A549 (cell line): ENCODE data around the gene SSC4D. TPM values are rescaled to one million over a fixed set of nuclear protein-coding genes. Genes with fewer than 3 reads are reported as not detected.

Source experiments
- ATAC-seq, 2 experiments: fragments of 200-7000 bp in 1 of 2; fragments of >200 bp in 1 of 2; cut with Nextera tagmentation in 1 of 2; cut with Tn5 transposase in 1 of 2; 3 replicates each; pipeline versions ENCODE4 v1.8.0 to v1.9.1; 2018 to 2020; ENCODE audit warnings: mild to moderate bottlenecking in 1 of 2, moderate library complexity in 1 of 2
- CTCF ChIA-PET: fragments of 300-600 bp; sonication (Branson Sonifier 250); formaldehyde crosslinking; extraction: SDS; loops from one replicate; lab custom pipeline; 2021; ENCODE audit warnings: antibody characterized with exemption, inconsistent platforms; lab: Yijun Ruan, JAX
- POLR2A ChIA-PET: fragments of 350-600 bp; formaldehyde crosslinking; extraction: SDS; loops from one replicate; lab custom pipeline; 2021; ENCODE audit warnings: antibody characterized with exemption, inconsistent platforms; lab: Yijun Ruan, JAX
- DNase-seq, 2 experiments: peaks; one replicate each; pipeline versions ENCODE4 v3.0.0 to v3.0.0-alpha.2; 2011 to 2016; ENCODE audit warnings: low read depth in 1 of 2, low spot score in 1 of 2
- FAIRE-seq: peaks from 2 replicates; lab custom pipeline; 2011; peaks lifted over from hg19 to GRCh38; lab: Jason Lieb, UNC
- H3K27ac ChIP-seq, 2 experiments: fragments of >200 bp; sonication (Bioruptor Twin); formaldehyde crosslinking; 3 replicates each; pipeline ENCODE4 v1.5.1; 2016 to 2017
- H3K4me1 ChIP-seq: fragments of >200 bp; sonication (Bioruptor Twin); formaldehyde crosslinking; 3 replicates; pipeline ENCODE4 v1.6.1; 2016
- H3K4me2 ChIP-seq: fragments of >200 bp; sonication (Bioruptor Twin); formaldehyde crosslinking; 3 replicates; pipeline ENCODE4 v1.6.1; 2016
- H3K4me3 ChIP-seq: fragments of >200 bp; sonication (Bioruptor Twin); formaldehyde crosslinking; 3 replicates; pipeline ENCODE4 v1.5.1; 2016
- H3K9me3 ChIP-seq: fragments of >200 bp; sonication (Bioruptor Twin); formaldehyde crosslinking; 3 replicates; pipeline ENCODE4 v1.6.1; 2016
- BHLHE40 ChIP-seq: IDR thresholded peaks from 2 replicates; pipeline ENCODE4 v1.6.1; 2012; ENCODE audit warnings: low read depth, low read length, inconsistent platforms
- CBX2 ChIP-seq: fragments of 200-600 bp; sonication (generic); IDR thresholded peaks from 2 replicates; pipeline ENCODE4 v1.6.1; 2016; ENCODE audit warnings: low read depth, mild to moderate bottlenecking, borderline replicate concordance
- CBX8 ChIP-seq: fragments of 200-600 bp; sonication (generic); IDR thresholded peaks from 2 replicates; pipeline ENCODE4 v1.6.1; 2016
- CHD2 ChIP-seq: fragments of 150-350 bp; IDR thresholded peaks from 2 replicates; pipeline ENCODE4 v1.6.1; 2014; ENCODE audit warnings: low read length; ENCODE audit not compliant: partially characterized antibody
- CHD4 ChIP-seq: fragments of 200-600 bp; sonication (generic); IDR thresholded peaks from 2 replicates; pipeline ENCODE4 v1.6.1; 2016; ENCODE audit warnings: antibody characterized with exemption, mild to moderate bottlenecking, borderline replicate concordance
- FOSB ChIP-seq: fragments of 250-450 bp; sonication (Bioruptor Pico); IDR thresholded peaks from 2 replicates; pipeline ENCODE4 v1.5.0; 2020; ENCODE audit warnings: mild to moderate bottlenecking, moderate library complexity
- FOSL2 ChIP-seq, 2 experiments: fragments of 450-650 bp in 1 of 2; fragments of >200 bp in 1 of 2; sonication (Bioruptor Twin) in 1 of 2; formaldehyde crosslinking; IDR thresholded peaks; 2 replicates each; pipeline versions ENCODE4 v1.5.0 to v1.6.1; 2016 to 2020; ENCODE audit warnings: mild to moderate bottlenecking in 1 of 2, moderate library complexity in 1 of 2
- FOXS1 ChIP-seq: fragments of 250-450 bp; sonication (Bioruptor Pico); IDR thresholded peaks from 2 replicates; pipeline ENCODE4 v1.5.0; 2020; ENCODE audit warnings: mild to moderate bottlenecking, moderate library complexity
- HDAC2 ChIP-seq: fragments of 200-600 bp; sonication (generic); IDR thresholded peaks from 2 replicates; pipeline ENCODE4 v1.6.1; 2016
- HOXA7 ChIP-seq: fragments of 250-450 bp; sonication (Bioruptor Pico); IDR thresholded peaks from 2 replicates; pipeline ENCODE4 v1.5.0; 2020; ENCODE audit warnings: mild to moderate bottlenecking, moderate library complexity
- HOXB5 ChIP-seq: fragments of 250-450 bp; sonication (Bioruptor Pico); IDR thresholded peaks from 2 replicates; pipeline ENCODE4 v1.5.0; 2020; ENCODE audit warnings: mild to moderate bottlenecking, moderate library complexity
- JUNB ChIP-seq: fragments of >200 bp; sonication (Bioruptor Twin); formaldehyde crosslinking; IDR thresholded peaks from 2 replicates; pipeline ENCODE4 v1.6.1; 2016
- KDM5A ChIP-seq: fragments of 200-600 bp; sonication (generic); IDR thresholded peaks from 2 replicates; pipeline ENCODE4 v1.6.1; 2016; ENCODE audit warnings: antibody characterized with exemption, mild to moderate bottlenecking
- NFE2L2 ChIP-seq: fragments of 150-350 bp; conservative IDR thresholded peaks from 2 replicates; pipeline ENCODE4 v1.6.1; 2014; ENCODE audit warnings: low read length
- POLR2A ChIP-seq: IDR thresholded peaks from 2 replicates; pipeline ENCODE4 v1.6.1; 2012; ENCODE audit warnings: mild to moderate bottlenecking, low read length
- SMC3 ChIP-seq: fragments of >200 bp; sonication (Bioruptor Twin); formaldehyde crosslinking; IDR thresholded peaks from 3 replicates; pipeline ENCODE4 v1.6.1; 2018; ENCODE audit warnings: inconsistent platforms
- SREBF2 ChIP-seq: fragments of 450-650 bp; IDR thresholded peaks from 2 replicates; pipeline ENCODE4 v1.6.1; 2014; ENCODE audit warnings: mild to moderate bottlenecking, moderate library complexity
- TP53 ChIP-seq: fragments of 250-450 bp; sonication (Bioruptor Pico); IDR thresholded peaks from 2 replicates; pipeline ENCODE4 v1.5.0; 2021; ENCODE audit warnings: mild to moderate bottlenecking, moderate library complexity
- ZNF302 ChIP-seq: fragments of 250-450 bp; sonication (Bioruptor Pico); IDR thresholded peaks from 2 replicates; pipeline ENCODE4 v1.9.0; 2021; ENCODE audit warnings: inconsistent platforms, mild to moderate bottlenecking, moderate library complexity
- ZSCAN20 ChIP-seq: fragments of 250-450 bp; sonication (Bioruptor Pico); IDR thresholded peaks from 2 replicates; pipeline ENCODE4 v1.8.0; 2022; ENCODE audit warnings: mild to moderate bottlenecking, moderate library complexity
- WGBS: methylation state at CpG from one replicate; pipeline ENCODE4 v1.1.6; 2017; ENCODE audit errors: missing lambda C conversion rate; 5-methylcytosine and 5-hydroxymethylcytosine counted together
- polyA plus RNA-seq, 4 experiments: library from polyadenylated mRNA; depleted of rRNA in 3 of 4; stranded (reverse); fragments of >200 nt; fragmentation: RNase III in 1 of 4; extraction: RNeasy Plus Mini Kit Qiagen cat#74134 plus additional on column Dnase treatment in 1 of 4; gene quantifications; 2 replicates in 3 of 4; 3 replicates in 1 of 4; pipeline ENCODE4 v1.2.3, GENCODE V29; 2011 to 2017
- TF ChIP-seq, protein P1 (sequence below): fragments of 150-350 bp; IDR thresholded peaks from 2 replicates; pipeline ENCODE4 v1.6.1; 2014; ENCODE audit warnings: low read depth, mild to moderate bottlenecking, low read length
- TF ChIP-seq, protein P2 (sequence below): fragments of >200 bp; sonication (Bioruptor Twin); formaldehyde crosslinking; IDR thresholded peaks from 2 replicates; pipeline ENCODE4 v1.6.1; 2016
- TF ChIP-seq, protein P3 (sequence below): fragments of 250-450 bp; sonication (Bioruptor Pico); IDR thresholded peaks from 2 replicates; pipeline ENCODE4 v1.5.0; 2020; ENCODE audit warnings: low read depth, mild to moderate bottlenecking, moderate library complexity
- TF ChIP-seq, protein P4 (sequence below): fragments of >200 bp; sonication (Bioruptor Twin); formaldehyde crosslinking; IDR thresholded peaks from 3 replicates; pipeline ENCODE4 v1.6.1; 2016
- TF ChIP-seq, protein P5 (sequence below): fragments of 250-450 bp; sonication (Bioruptor Pico); IDR thresholded peaks from 2 replicates; pipeline ENCODE4 v1.5.0; 2021; ENCODE audit warnings: mild to moderate bottlenecking, moderate library complexity, borderline replicate concordance
- TF ChIP-seq, protein P6 (sequence below): fragments of 200-600 bp; sonication (generic); IDR thresholded peaks from 2 replicates; pipeline ENCODE4 v1.6.1; 2016; ENCODE audit warnings: antibody characterized with exemption, mild to moderate bottlenecking, moderate library complexity

Gene SSC4D
- polyA plus RNA-seq, 2 of the 4 experiments (the other 2 are of a cell fraction): 0.45 to 0.79 TPM

DNA sequence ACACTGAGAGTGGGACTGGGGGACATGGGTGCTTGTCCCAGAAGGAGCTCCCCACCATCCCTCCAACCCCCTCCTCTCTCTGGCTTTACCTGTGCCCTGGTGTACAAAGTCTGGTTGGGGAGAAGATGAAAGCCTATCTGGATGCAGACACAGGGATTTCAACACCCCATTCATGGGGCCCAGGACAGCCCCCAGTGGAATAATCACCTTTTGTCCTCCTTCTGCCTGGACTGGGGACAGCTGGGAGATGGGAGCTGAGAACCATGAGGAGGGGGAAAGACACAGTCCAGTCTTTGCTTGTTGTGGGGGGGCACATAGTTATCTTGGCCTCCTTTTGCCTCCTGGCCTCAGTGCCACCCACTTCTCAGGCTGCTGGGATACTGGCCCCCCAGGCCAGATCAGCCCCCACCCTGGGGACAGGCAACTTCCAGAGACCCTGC is 1.4 kb downstream of the SSC4D start (continued):
- TF ChIP-seq, protein P1, sequence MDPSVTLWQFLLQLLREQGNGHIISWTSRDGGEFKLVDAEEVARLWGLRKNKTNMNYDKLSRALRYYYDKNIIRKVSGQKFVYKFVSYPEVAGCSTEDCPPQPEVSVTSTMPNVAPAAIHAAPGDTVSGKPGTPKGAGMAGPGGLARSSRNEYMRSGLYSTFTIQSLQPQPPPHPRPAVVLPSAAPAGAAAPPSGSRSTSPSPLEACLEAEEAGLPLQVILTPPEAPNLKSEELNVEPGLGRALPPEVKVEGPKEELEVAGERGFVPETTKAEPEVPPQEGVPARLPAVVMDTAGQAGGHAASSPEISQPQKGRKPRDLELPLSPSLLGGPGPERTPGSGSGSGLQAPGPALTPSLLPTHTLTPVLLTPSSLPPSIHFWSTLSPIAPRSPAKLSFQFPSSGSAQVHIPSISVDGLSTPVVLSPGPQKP: no peak
- TF ChIP-seq CHD4: no peak
- no peak for TF ChIP-seq HOXA7
- TF ChIP-seq, protein P2, sequence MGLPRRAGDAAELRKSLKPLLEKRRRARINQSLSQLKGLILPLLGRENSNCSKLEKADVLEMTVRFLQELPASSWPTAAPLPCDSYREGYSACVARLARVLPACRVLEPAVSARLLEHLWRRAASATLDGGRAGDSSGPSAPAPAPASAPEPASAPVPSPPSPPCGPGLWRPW: no peak
- no peak for TF ChIP-seq TP53
- no peak for TF ChIP-seq ZNF302 (CRISPR knock-in tag)
- TF ChIP-seq HOXB5: no peak

DNA sequence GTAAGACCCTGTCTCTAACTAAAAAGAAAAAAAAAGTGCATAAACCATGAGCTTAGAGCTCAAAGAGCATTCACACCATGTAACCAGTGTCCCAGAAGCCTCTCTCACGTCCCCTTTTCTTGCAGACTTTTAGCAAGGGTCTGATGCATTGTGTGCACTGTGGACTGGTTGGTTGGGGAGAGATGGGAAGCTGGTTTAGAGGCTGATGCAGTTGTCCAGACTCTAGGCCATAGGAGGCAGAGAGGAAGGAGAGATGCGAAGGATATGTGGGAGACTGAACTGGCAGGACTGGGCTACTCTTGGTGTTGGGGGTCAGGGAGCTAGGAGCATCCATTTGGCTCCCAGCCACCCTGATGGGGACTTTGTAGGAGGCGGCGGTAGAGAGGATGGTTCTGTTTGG is 1.8 kb downstream of the SSC4D start:
- CTCF ChIA-PET: interaction anchor here (1.1 to 1.3 kb wide), 2 partner anchors 11 to 12 kb away, joined by 3 to 7 read pairs; no protein-coding TSS in a partner anchor
- DNase-seq (no peak), FAIRE-seq (no peak), ATAC-seq (no peak; a peak in 1 of 6 replicates)
- 86% methylated on average over 4 of the region's 4 CpGs for WGBS
- TF ChIP-seq, protein P3, sequence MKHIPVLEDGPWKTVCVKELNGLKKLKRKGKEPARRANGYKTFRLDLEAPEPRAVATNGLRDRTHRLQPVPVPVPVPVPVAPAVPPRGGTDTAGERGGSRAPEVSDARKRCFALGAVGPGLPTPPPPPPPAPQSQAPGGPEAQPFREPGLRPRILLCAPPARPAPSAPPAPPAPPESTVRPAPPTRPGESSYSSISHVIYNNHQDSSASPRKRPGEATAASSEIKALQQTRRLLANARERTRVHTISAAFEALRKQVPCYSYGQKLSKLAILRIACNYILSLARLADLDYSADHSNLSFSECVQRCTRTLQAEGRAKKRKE (CRISPR knock-in tag): no peak
- TF ChIP-seq NFE2L2: no peak
- TF ChIP-seq SMC3: no peak
- TF ChIP-seq FOSB (CRISPR knock-in tag): no peak
- TF ChIP-seq CHD4: no peak
- TF ChIP-seq KDM5A: no peak
- no peak for TF ChIP-seq FOSL2 (IDR thresholded peaks at IDR 0.05)
- no peak for TF ChIP-seq FOSL2 (CRISPR knock-in tag; IDR thresholded peaks at IDR 0.05)
- TF ChIP-seq HOXA7: no peak
- no peak for TF ChIP-seq FOXS1
- no peak for TF ChIP-seq TP53
- no peak for TF ChIP-seq CHD2
- H3K4me1 ChIP-seq: peaks cover 12% of the 10 kb centered on the region; the same call in 2 of the 3 replicates
- no peak overlapping the region for H3K4me3 ChIP-seq
- H3K9me3 ChIP-seq: no peaks in the 10 kb centered on the region
- H3K4me2 ChIP-seq: no peak overlapping the region
- POLR2A ChIA-PET: interaction anchor here (1.4 kb wide), 1 partner anchor 49 kb away, joined by 5 read pairs; the partner anchor contains the start of gene YWHAG
- H3K27ac ChIP-seq: no peak overlapping the region

DNA sequence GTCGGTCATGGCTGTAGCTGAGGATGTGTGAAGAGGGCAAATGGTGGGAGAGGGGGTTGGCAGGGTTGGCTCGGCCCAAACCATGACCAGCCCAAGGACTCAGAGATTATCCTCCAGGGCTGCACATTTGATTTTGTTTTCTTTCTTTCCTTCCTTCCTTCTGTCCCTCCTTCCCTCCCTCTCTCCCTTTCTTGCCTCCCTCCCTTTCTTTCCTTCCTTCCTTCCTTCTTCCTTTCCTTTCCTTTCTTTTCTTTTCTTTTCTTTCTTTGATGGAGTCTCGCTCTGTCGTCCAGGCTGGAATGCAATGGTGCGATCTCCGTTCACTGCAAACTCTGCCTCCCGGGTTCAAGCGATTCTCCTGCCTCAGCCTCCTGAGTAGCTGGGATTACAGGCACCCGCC is 3.8 kb downstream of the SSC4D start:
- 95% methylated on average over 9 of the region's 9 CpGs for WGBS
- FAIRE-seq (no peak), ATAC-seq (no peak), DNase-seq (no peak)
- no peak overlapping the region for H3K4me2 ChIP-seq
- ChIA-PET POLR2A (no interaction called here), CTCF (interaction anchor here (0.6 to 1.6 kb wide), 2 partner anchors 14 to 119 kb away, joined by 3 read pairs; no protein-coding TSS in a partner anchor)
- no peak overlapping the region for H3K27ac ChIP-seq
- no peaks in the 10 kb centered on the region for H3K9me3 ChIP-seq
- TF ChIP-seq, protein P4, sequence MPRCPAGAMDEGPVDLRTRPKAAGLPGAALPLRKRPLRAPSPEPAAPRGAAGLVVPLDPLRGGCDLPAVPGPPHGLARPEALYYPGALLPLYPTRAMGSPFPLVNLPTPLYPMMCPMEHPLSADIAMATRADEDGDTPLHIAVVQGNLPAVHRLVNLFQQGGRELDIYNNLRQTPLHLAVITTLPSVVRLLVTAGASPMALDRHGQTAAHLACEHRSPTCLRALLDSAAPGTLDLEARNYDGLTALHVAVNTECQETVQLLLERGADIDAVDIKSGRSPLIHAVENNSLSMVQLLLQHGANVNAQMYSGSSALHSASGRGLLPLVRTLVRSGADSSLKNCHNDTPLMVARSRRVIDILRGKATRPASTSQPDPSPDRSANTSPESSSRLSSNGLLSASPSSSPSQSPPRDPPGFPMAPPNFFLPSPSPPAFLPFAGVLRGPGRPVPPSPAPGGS: no peak
- TF ChIP-seq, protein P5, sequence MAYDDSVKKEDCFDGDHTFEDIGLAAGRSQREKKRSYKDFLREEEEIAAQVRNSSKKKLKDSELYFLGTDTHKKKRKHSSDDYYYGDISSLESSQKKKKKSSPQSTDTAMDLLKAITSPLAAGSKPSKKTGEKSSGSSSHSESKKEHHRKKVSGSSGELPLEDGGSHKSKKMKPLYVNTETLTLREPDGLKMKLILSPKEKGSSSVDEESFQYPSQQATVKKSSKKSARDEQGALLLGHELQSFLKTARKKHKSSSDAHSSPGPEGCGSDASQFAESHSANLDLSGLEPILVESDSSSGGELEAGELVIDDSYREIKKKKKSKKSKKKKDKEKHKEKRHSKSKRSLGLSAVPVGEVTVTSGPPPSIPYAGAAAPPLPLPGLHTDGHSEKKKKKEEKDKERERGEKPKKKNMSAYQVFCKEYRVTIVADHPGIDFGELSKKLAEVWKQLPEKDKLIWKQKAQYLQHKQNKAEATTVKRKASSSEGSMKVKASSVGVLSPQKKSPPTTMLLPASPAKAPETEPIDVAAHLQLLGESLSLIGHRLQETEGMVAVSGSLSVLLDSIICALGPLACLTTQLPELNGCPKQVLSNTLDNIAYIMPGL (CRISPR knock-in tag): no peak
- TF ChIP-seq ZSCAN20 (CRISPR knock-in tag) (no peak), TP53 (no peak), POLR2A (no peak), SREBF2 (no peak), HOXB5 (no peak), HDAC2 (no peak), JUNB (no peak), BHLHE40 (no peak), CBX2 (no peak), CBX8 (no peak)
- TF ChIP-seq, protein P6, sequence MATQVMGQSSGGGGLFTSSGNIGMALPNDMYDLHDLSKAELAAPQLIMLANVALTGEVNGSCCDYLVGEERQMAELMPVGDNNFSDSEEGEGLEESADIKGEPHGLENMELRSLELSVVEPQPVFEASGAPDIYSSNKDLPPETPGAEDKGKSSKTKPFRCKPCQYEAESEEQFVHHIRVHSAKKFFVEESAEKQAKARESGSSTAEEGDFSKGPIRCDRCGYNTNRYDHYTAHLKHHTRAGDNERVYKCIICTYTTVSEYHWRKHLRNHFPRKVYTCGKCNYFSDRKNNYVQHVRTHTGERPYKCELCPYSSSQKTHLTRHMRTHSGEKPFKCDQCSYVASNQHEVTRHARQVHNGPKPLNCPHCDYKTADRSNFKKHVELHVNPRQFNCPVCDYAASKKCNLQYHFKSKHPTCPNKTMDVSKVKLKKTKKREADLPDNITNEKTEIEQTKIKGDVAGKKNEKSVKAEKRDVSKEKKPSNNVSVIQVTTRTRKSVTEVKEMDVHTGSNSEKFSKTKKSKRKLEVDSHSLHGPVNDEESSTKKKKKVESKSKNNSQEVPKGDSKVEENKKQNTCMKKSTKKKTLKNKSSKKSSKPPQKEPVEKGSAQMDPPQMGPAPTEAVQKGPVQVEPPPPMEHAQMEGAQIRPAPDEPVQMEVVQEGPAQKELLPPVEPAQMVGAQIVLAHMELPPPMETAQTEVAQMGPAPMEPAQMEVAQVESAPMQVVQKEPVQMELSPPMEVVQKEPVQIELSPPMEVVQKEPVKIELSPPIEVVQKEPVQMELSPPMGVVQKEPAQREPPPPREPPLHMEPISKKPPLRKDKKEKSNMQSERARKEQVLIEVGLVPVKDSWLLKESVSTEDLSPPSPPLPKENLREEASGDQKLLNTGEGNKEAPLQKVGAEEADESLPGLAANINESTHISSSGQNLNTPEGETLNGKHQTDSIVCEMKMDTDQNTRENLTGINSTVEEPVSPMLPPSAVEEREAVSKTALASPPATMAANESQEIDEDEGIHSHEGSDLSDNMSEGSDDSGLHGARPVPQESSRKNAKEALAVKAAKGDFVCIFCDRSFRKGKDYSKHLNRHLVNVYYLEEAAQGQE: no peak
- peaks cover 12% of the 10 kb centered on the region; the same call in 2 of the 3 replicates for H3K4me1 ChIP-seq
- no peak overlapping the region for H3K4me3 ChIP-seq
